GM19023 (cell line): ENCODE measurements around the gene ZNF106.

ENCODE experiments used
- ATAC-seq: cut with Tn5 transposase; IDR thresholded peaks from one replicate; pipeline ENCODE4 v1.9.1; 2021; ENCODE audit warnings: mild to moderate bottlenecking, moderate library complexity; ENCODE audit not compliant: unreplicated experiment

The ZNF106 gene

GRCh38 chr15:42373274-42373673 lies 117.7 kb downstream of the ZNF106 start:
- no peak for ATAC-seq

- ATAC-seq = no peak
Observed at GRCh38 chr15:42371096-42371495, 119.8 kb downstream of the ZNF106 start.

GRCh38 chr15:42368096-42368495 lies 122.8 kb downstream of the ZNF106 start:
- no peak for ATAC-seq

GRCh38 chr15:42367041-42367440 lies 123.9 kb downstream of the ZNF106 start:
- no peak for ATAC-seq

- ATAC-seq = no peak
Observed at GRCh38 chr15:42365921-42366550, 124.9 kb downstream of the ZNF106 start.

- no peak for ATAC-seq
Observed at GRCh38 chr15:42364529-42364928, 126.4 kb downstream of the ZNF106 start.

GRCh38 chr15:42363942-42364341 lies 127.0 kb downstream of the ZNF106 start:
- ATAC-seq = no peak

GRCh38 chr15:42363487-42363886 lies 127.5 kb downstream of the ZNF106 start:
- ATAC-seq = no peak
